HG03469 (cell line): ENCODE measurements around the gene HDLBP.

ENCODE experiments used
- ATAC-seq: cut with Tn5 transposase; IDR thresholded peaks from one replicate; pipeline ENCODE4 v1.9.1; 2021; ENCODE audit warnings: mild to moderate bottlenecking, moderate library complexity, moderate number of reproducible peaks; ENCODE audit not compliant: unreplicated experiment

HDLBP gene

GRCh38 chr2:241258505-241259280 is 56.8 kb downstream of the HDLBP start:
- ATAC-seq: no peak

GRCh38 chr2:241257419-241258032 is 57.9 kb downstream of the HDLBP start:
- no peak for ATAC-seq

GRCh38 chr2:241256168-241256545 is 59.3 kb downstream of the HDLBP start:
- ATAC-seq: no peak

GRCh38 chr2:241255542-241256167 is 59.8 kb downstream of the HDLBP start:
- ATAC-seq: no peak

GRCh38 chr2:241254904-241255351 is 60.5 kb downstream of the HDLBP start:
- ATAC-seq: no peak

- no peak for ATAC-seq
These were observed 62.5 kb downstream of the HDLBP start for GRCh38 chr2:241252778-241253475.

GRCh38 chr2:241249654-241250053 is 65.8 kb downstream of the HDLBP start:
- ATAC-seq: no peak

- ATAC-seq: no peak
These were observed 66.6 kb downstream of the HDLBP start for GRCh38 chr2:241248897-241249296.

GRCh38 chr2:241248289-241248688 is 67.2 kb downstream of the HDLBP start:
- no peak for ATAC-seq

GRCh38 chr2:241244368-241244767 is 71.1 kb downstream of the HDLBP start:
- ATAC-seq: no peak

GRCh38 chr2:241242306-241242705 is 73.2 kb downstream of the HDLBP start:
- ATAC-seq: no peak

GRCh38 chr2:241241669-241242068 is 73.8 kb downstream of the HDLBP start:
- no peak for ATAC-seq

GRCh38 chr2:241240320-241241004 is 75.0 kb downstream of the HDLBP start:
- ATAC-seq: no peak

- no peak for ATAC-seq
These were observed 75.8 kb downstream of the HDLBP start for GRCh38 chr2:241239552-241240202.

GRCh38 chr2:241238693-241239198 is 76.7 kb downstream of the HDLBP start:
- ATAC-seq: no peak

- ATAC-seq: no peak
These were observed 77.5 kb downstream of the HDLBP start for GRCh38 chr2:241237949-241238371.

GRCh38 chr2:241237047-241237446 is 78.4 kb downstream of the HDLBP start:
- no peak for ATAC-seq

- no peak for ATAC-seq
These were observed 79.4 kb downstream of the HDLBP start for GRCh38 chr2:241235859-241236593.

GRCh38 chr2:241234962-241235740 is 80.3 kb downstream of the HDLBP start:
- no peak for ATAC-seq
